ENCODE results near the gene LGALS9C.
"Not testable (repeated sequence)": the region's sequence is repeated elsewhere in the genome, so short reads cannot be mapped to it uniquely, and the experiment has no call there.

The LGALS9C gene

GRCh38 chr17:18542234-18542633 is 65.6 kb downstream of the LGALS9C start:
- not testable (repeated sequence) for DNase-seq

DNA sequence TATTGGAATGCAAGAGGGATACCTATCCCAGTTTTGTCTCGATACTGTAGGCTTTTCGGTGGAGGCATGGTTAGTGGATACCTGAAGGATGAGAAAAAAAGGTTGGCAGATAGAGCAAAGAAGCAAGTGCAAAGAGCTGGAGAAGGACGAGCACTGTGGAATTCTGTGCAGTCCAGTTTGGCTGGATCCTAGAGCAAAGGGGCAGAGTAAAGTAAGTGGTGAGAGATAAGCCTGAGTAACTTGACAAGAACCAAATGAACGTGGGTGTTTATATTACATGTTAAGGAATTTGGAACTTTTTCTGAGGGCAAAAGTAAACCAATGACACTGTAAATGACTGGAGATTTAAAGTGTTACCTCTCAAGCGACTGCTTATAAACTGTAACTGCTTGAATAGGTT is 66.3 kb downstream of the LGALS9C start:
- DNase-seq: not testable (repeated sequence)

Data from NCI-H2029 (cell line).